Stimulated activated CD8-positive, alpha-beta memory T cell treated with anti-CD3 and anti-CD28 coated beads, Interleukin-4, amount 100 ng/mL, for 4 hours (primary cell): Measurements from ENCODE around the gene GLB1L2.

Experiments
- DNase-seq, 2 donors: peaks; one replicate each; pipeline ENCODE4 v3.0.0-alpha.2; 2020; ENCODE audit warnings: low read depth in 2 of 2, low spot score in 1 of 2

GLB1L2 gene

DNA sequence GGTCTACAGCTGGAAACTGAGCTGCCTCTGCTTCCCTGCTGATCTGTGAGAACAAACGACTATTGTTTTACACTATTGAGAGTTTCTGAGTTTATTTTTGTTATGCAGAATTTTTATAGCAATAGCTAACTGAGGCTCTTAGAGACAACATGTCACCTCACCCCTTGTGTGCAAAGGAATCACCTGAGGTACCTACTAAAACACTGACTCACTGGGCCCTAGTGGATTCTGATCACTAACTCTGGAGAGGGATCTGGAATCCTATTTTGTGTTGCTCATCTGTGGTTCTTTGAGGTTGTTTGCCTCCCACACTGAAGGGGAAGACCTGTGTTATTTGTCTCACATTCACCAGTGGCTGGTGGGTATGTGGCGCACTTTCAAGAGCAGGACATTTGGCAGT lies 93.6 kb downstream of the GLB1L2 start:
- no peak for DNase-seq
